Coronary artery (tissue), 2 donors: ENCODE data around the gene ATXN1.
A peak's percentile ranks its signal among the peaks of the same experiment; 100 is the strongest.
"Not testable (repeated sequence)": the region's sequence is repeated elsewhere in the genome, so short reads cannot be mapped to it uniquely, and the experiment has no call there.

ENCODE experiments used
- DNase-seq: peaks from one replicate; pipeline ENCODE4 v3.0.0-alpha.2; 2017; ENCODE audit warnings: low spot score
- H3K27ac ChIP-seq, 2 donors: fragments of 200-600 bp; sonication (generic); one replicate each; pipeline ENCODE4 v1.5.1; 2016 to 2019
- H3K4me3 ChIP-seq: fragments of 200-600 bp; sonication (generic); 2 replicates; pipeline ENCODE4 v1.5.1; 2016; ENCODE audit warnings: mild to moderate bottlenecking, moderate library complexity
- CTCF ChIP-seq: fragments of 200-600 bp; sonication (generic); IDR thresholded peaks from one replicate; pipeline ENCODE4 v1.5.1; 2019; ENCODE audit warnings: antibody characterized with exemption

Gene ATXN1

GRCh38 chr6:16471222-16471909, 289.9 kb downstream of the ATXN1 start:
- Histone ChIP-seq H3K27ac (peak overlapping the region in 1 of 2 donors; percentile 38), H3K4me3 (no peak overlapping the region)
- no peak for TF ChIP-seq CTCF
- no peak for DNase-seq

GRCh38 chr6:16470502-16471221, 290.6 kb downstream of the ATXN1 start:
- TF ChIP-seq CTCF, result no peak
- no peak for DNase-seq
- Histone ChIP-seq H3K4me3 (no peak overlapping the region), H3K27ac (peak overlapping the region in 1 of 2 donors; percentile 38)

- TF ChIP-seq CTCF, result no peak
- H3K27ac ChIP-seq, result no peak overlapping the region
- DNase-seq, result no peak
- no peak overlapping the region for H3K4me3 ChIP-seq
These were observed 292.2 kb downstream of the ATXN1 start for GRCh38 chr6:16468991-16469615.

- Histone ChIP-seq H3K27ac (no peak overlapping the region), H3K4me3 (no peak overlapping the region)
- DNase-seq, result no peak
- TF ChIP-seq CTCF, result no peak
These were observed 294.3 kb downstream of the ATXN1 start for GRCh38 chr6:16466800-16467553.

- TF ChIP-seq CTCF, result no peak
- DNase-seq, result no peak
These were observed 297.2 kb downstream of the ATXN1 start for GRCh38 chr6:16464045-16464444.

GRCh38 chr6:16463246-16463645, 298.0 kb downstream of the ATXN1 start:
- not testable (repeated sequence) for H3K4me3 ChIP-seq, DNase-seq, H3K27ac ChIP-seq

More at GRCh38 chr6:16464045-16464444, 297.2 kb downstream of the ATXN1 start:
- H3K27ac ChIP-seq, result no peak overlapping the region
- no peak overlapping the region for H3K4me3 ChIP-seq

- no peak for TF ChIP-seq CTCF
These were observed 299.8 kb downstream of the ATXN1 start for GRCh38 chr6:16461491-16461890.

GRCh38 chr6:16459472-16459871, 301.8 kb downstream of the ATXN1 start:
- not testable (repeated sequence) for DNase-seq, H3K27ac ChIP-seq, H3K4me3 ChIP-seq

More at GRCh38 chr6:16461491-16461890, 299.8 kb downstream of the ATXN1 start:
- no peak for DNase-seq
- Histone ChIP-seq H3K27ac (no peak overlapping the region), H3K4me3 (no peak overlapping the region)
